CD4-positive, alpha-beta T cell (primary cell): ENCODE measurements around the gene ZFX. TPM values are rescaled to one million over a fixed set of nuclear protein-coding genes. Genes with fewer than 3 reads are reported as not detected.

Source experiments
- ATAC-seq: fragments of 200-7000 bp; cut with Tn5 transposase; one replicate; pipeline ENCODE4 v1.10.0; 2022; ENCODE audit warnings: mild to moderate bottlenecking; ENCODE audit not compliant: poor library complexity
- CTCF ChIA-PET: fragments of 350-600 bp; sonication (Branson Sonifier 250); formaldehyde crosslinking; loops from one replicate; lab custom pipeline; 2021; ENCODE audit warnings: antibody characterized with exemption, inconsistent platforms; lab: Charles Lee
- POLR2A ChIA-PET: fragments of 350-600 bp; sonication (Branson Sonifier 250); formaldehyde crosslinking; loops from one replicate; lab custom pipeline; 2021; ENCODE audit warnings: antibody characterized with exemption, inconsistent platforms; lab: Charles Lee
- DNase-seq, 14 experiments: peaks; one replicate each; pipeline ENCODE4 v3.0.0-alpha.2; 2013 to 2020; ENCODE audit warnings: mixed read lengths in 2 of 14
- H3K27ac ChIP-seq, 2 donors: one replicate each; pipeline versions ENCODE4 v1.5.1 to v1.7.0; 2013; ENCODE audit warnings: low read length in 2 of 2, low read depth in 1 of 2, mild to moderate bottlenecking in 1 of 2
- H3K27me3 ChIP-seq, 2 experiments: 1 replicate in 1 of 2; 2 replicates in 1 of 2; pipeline versions ENCODE4 v1.6.1 to v1.7.0; 2013; ENCODE audit warnings: low read length in 2 of 2, control low read depth in 1 of 2, mild to moderate bottlenecking in 1 of 2, moderate library complexity in 1 of 2; ENCODE audit not compliant: insufficient read depth in 2 of 2, control insufficient read depth in 1 of 2
- H3K36me3 ChIP-seq: one replicate; pipeline ENCODE4 v1.6.1; 2013; ENCODE audit warnings: low read length, control low read depth; ENCODE audit not compliant: insufficient read depth
- H3K4me1 ChIP-seq: one replicate; pipeline ENCODE4 v1.6.1; 2013; ENCODE audit warnings: low read length, control low read depth; ENCODE audit not compliant: insufficient read depth
- H3K4me3 ChIP-seq: one replicate; pipeline ENCODE4 v1.5.1; 2013; ENCODE audit warnings: mild to moderate bottlenecking, low read length, moderate library complexity
- H3K9me3 ChIP-seq, 2 experiments: 1 replicate in 1 of 2; 2 replicates in 1 of 2; pipeline versions ENCODE4 v1.6.1 to v1.7.0; 2013; ENCODE audit warnings: low read length in 2 of 2, mild to moderate bottlenecking in 2 of 2, control low read depth in 1 of 2, moderate library complexity in 1 of 2; ENCODE audit not compliant: control insufficient read depth in 1 of 2, insufficient read depth in 1 of 2
- H3K27ac Mint-ChIP-seq: one replicate; pipeline ENCODE4 v1.8.0; 2020; ENCODE audit warnings: mixed read lengths
- H3K27me3 Mint-ChIP-seq: one replicate; pipeline ENCODE4 v1.8.0; 2021; ENCODE audit warnings: mixed read lengths
- H3K36me3 Mint-ChIP-seq: one replicate; pipeline ENCODE4 v1.8.0; 2021; ENCODE audit warnings: low read depth, mixed read lengths
- H3K4me1 Mint-ChIP-seq: one replicate; pipeline ENCODE4 v1.8.0; 2021; ENCODE audit warnings: low read depth, mixed read lengths
- H3K4me3 Mint-ChIP-seq: one replicate; pipeline ENCODE4 v1.8.0; 2020; ENCODE audit warnings: mild to moderate bottlenecking, mixed read lengths
- H3K9me3 Mint-ChIP-seq: one replicate; pipeline ENCODE4 v1.8.0; 2020; ENCODE audit warnings: mixed read lengths
- CTCF ChIP-seq: fragments of 200-600 bp; IDR thresholded peaks from one replicate; pipeline ENCODE4 v1.8.0; 2022; ENCODE audit warnings: antibody characterized with exemption, mild to moderate bottlenecking
- intact Hi-C, 2 experiments: fragments of 100-400 bp; cut with DNase I in 1 of 2; cut with micrococcal nuclease in 1 of 2; formaldehyde crosslinking; loops; one replicate each; pipeline versions ENCODE4 v1.15.1 to v1.9.0; 2023 to 2025; cut with DNase I, micrococcal nuclease
- total RNA-seq, 174 experiments: library from RNA in 2 of 174; stranded (reverse) in 2 of 174; gene quantifications; one replicate each; pipeline ENCODE4 v1.2.3 and lab custom pipeline; 2021 to 2026

ZFX gene
- total RNA-seq, 2 experiments from 2014 or later, result 44.2 to 50.1 TPM

- Histone ChIP-seq H3K27me3 (no peaks in the 10 kb centered on the region), H3K9me3 (no peaks in the 10 kb centered on the region), H3K4me1 (peaks cover 20% of the 10 kb centered on the region), H3K27ac (no peak overlapping the region), H3K4me3 (no peak overlapping the region), H3K36me3 (peaks cover 5% of the 10 kb centered on the region)
- H3K4me1 Mint-ChIP-seq, result peaks cover 64% of the 10 kb centered on the region
- no peaks in the 10 kb centered on the region for H3K9me3 Mint-ChIP-seq
- peaks cover 46% of the 10 kb centered on the region for H3K36me3 Mint-ChIP-seq
- H3K27me3 Mint-ChIP-seq, result no peaks in the 10 kb centered on the region
- intact Hi-C loops, result no loop called here
- no peak for DNase-seq
- CTCF ChIA-PET, result no interaction called here
- H3K4me3 Mint-ChIP-seq, result no peak overlapping the region
- H3K27ac Mint-ChIP-seq, result peak overlapping the region; percentile 84
- POLR2A ChIA-PET, result no interaction called here
- ATAC-seq, result no peak
- no peak for TF ChIP-seq CTCF
Measured at GRCh38 chrX:24198101-24198500, 48.6 kb downstream of the ZFX start.

- Mint-ChIP-seq H3K4me1 (peaks cover 69% of the 10 kb centered on the region), H3K9me3 (no peaks in the 10 kb centered on the region), H3K27ac (peak overlapping the region; percentile 76), H3K27me3 (no peaks in the 10 kb centered on the region), H3K36me3 (peaks cover 49% of the 10 kb centered on the region), H3K4me3 (peak overlapping the region; percentile 3)
- ChIA-PET CTCF (no interaction called here), POLR2A (no interaction called here)
- Histone ChIP-seq H3K27ac (no peak overlapping the region), H3K36me3 (peaks cover 13% of the 10 kb centered on the region), H3K9me3 (no peaks in the 10 kb centered on the region), H3K27me3 (no peaks in the 10 kb centered on the region), H3K4me3 (no peak overlapping the region), H3K4me1 (peaks cover 20% of the 10 kb centered on the region)
- no peak for TF ChIP-seq CTCF
- intact Hi-C loops, result loop anchor here in 1 of 2 experiments (10.0 kb wide), 1 partner anchor 45 kb away; no protein-coding TSS in a partner anchor
- no peak for ATAC-seq
- DNase-seq, result no peak
Measured at GRCh38 chrX:24200133-24200532, 50.6 kb downstream of the ZFX start.

- Mint-ChIP-seq H3K9me3 (no peaks in the 10 kb centered on the region), H3K27me3 (no peaks in the 10 kb centered on the region), H3K4me1 (peaks cover 69% of the 10 kb centered on the region), H3K36me3 (peaks cover 44% of the 10 kb centered on the region), H3K4me3 (no peak overlapping the region), H3K27ac (peak overlapping the region; percentile 76)
- peaks cover 13% of the 10 kb centered on the region for H3K36me3 ChIP-seq
- intact Hi-C loops, result loop anchor here in 1 of 2 experiments (10.0 kb wide), 1 partner anchor 46 kb away; no protein-coding TSS in a partner anchor
- peaks cover 20% of the 10 kb centered on the region for H3K4me1 ChIP-seq
- H3K27ac ChIP-seq, result no peak overlapping the region
- H3K4me3 ChIP-seq, result no peak overlapping the region
- no peaks in the 10 kb centered on the region for H3K9me3 ChIP-seq
- DNase-seq (no peak), ATAC-seq (no peak)
- CTCF ChIA-PET, result no interaction called here
- no peaks in the 10 kb centered on the region for H3K27me3 ChIP-seq
- no peak for TF ChIP-seq CTCF
- POLR2A ChIA-PET, result interaction anchor here (0.6 to 0.7 kb wide), 2 partner anchors 19 to 36 kb away, joined by 3 read pairs; no protein-coding TSS in a partner anchor
Measured at GRCh38 chrX:24201216-24201615, 51.7 kb downstream of the ZFX start.
